NOMO-1 treated with dmso at 0.1 percent for 144 hours (cell line): ENCODE measurements around the gene RAD9B.

Source experiments
- DNase-seq: peaks from one replicate; lab custom pipeline; 2025; ENCODE audit not compliant: unreplicated experiment; lab: John Stamatoyannopoulos, UW

The RAD9B gene

GRCh38 chr12:110550981-110551380 lies 48.9 kb downstream of the RAD9B start:
- no peak for DNase-seq
